ENCODE measurements around the gene ARHGEF33.

ARHGEF33 gene

DNA sequence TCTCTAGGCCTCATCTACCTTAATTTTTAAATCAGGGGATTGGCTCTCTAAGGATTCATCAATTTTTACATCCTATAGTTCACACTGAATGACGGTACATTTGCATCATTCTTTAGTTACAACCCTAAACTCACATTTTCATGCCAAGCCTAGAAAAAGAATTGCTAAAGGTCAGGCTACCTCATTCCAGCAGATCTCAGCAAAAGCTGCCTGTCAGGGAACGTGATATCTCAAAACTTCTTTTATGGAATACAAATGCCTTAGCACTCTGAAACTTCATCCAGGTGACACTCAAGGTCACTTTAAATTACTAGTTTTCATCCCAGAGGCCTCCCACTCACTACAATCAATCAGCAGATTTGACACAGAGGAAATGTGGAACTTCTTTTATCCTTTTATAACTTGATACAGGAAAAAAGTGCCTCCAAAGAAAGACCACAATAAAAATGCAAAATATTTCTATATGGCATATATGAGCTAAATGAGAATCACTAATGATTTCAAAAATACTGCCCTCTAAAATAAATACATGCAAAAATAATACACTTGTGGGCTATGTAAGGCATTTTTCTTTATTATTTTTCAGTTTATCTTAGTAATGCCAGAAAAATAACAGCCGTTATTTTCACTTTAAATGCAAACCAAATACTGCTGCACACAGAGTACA lies 91.5 kb downstream of the ARHGEF33 start:
- Histone ChIP-seq H3K27ac (ENCODE audit: low read depth, low read length) (no peak overlapping the region), H3K79me2 (ENCODE audit: insufficient read depth, low read length) (no peaks in the 10 kb centered on the region), H3K9me2 (replicated peaks; ENCODE audit: insufficient read depth, low read length) (no peaks in the 10 kb centered on the region), H3K4me3 (ENCODE audit: insufficient read depth, low read length, poor library complexity, severe bottlenecking) (no peak overlapping the region), H2AFZ (ENCODE audit: low read depth, low read length, severe bottlenecking) (no peak overlapping the region), H3F3A (ENCODE audit: insufficient read depth) (no peaks in the 10 kb centered on the region), H3K36me3 (ENCODE audit: low read length) (0 out of 2 replicates have a peak, but pooled peaks cover 7% of the 10 kb centered on the region), H4K20me1 (ENCODE audit: low read depth, low read length) (no peaks in the 10 kb centered on the region), H3K4me2 (ENCODE audit: low read depth, low read length, poor library complexity, severe bottlenecking) (no peak overlapping the region), H3K9ac (ENCODE audit: low read length) (no peak overlapping the region), H3K9me3 (ENCODE audit: insufficient read depth, low read length) (no peaks in the 10 kb centered on the region), H3K27me3 (ENCODE audit: low read length) (no peaks in the 10 kb centered on the region)
- TF ChIP-seq EZH2phosphoT487 (conservative IDR thresholded peaks at IDR 0.05; ENCODE audit: low read length), result no peak
- TF ChIP-seq, protein P1, sequence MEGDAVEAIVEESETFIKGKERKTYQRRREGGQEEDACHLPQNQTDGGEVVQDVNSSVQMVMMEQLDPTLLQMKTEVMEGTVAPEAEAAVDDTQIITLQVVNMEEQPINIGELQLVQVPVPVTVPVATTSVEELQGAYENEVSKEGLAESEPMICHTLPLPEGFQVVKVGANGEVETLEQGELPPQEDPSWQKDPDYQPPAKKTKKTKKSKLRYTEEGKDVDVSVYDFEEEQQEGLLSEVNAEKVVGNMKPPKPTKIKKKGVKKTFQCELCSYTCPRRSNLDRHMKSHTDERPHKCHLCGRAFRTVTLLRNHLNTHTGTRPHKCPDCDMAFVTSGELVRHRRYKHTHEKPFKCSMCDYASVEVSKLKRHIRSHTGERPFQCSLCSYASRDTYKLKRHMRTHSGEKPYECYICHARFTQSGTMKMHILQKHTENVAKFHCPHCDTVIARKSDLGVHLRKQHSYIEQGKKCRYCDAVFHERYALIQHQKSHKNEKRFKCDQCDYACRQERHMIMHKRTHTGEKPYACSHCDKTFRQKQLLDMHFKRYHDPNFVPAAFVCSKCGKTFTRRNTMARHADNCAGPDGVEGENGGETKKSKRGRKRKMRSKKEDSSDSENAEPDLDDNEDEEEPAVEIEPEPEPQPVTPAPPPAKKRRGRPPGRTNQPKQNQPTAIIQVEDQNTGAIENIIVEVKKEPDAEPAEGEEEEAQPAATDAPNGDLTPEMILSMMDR (IDR thresholded peaks at IDR 0.05; ENCODE audit: insufficient read depth, low read length, poor library complexity, severe bottlenecking), result no peak

DNA sequence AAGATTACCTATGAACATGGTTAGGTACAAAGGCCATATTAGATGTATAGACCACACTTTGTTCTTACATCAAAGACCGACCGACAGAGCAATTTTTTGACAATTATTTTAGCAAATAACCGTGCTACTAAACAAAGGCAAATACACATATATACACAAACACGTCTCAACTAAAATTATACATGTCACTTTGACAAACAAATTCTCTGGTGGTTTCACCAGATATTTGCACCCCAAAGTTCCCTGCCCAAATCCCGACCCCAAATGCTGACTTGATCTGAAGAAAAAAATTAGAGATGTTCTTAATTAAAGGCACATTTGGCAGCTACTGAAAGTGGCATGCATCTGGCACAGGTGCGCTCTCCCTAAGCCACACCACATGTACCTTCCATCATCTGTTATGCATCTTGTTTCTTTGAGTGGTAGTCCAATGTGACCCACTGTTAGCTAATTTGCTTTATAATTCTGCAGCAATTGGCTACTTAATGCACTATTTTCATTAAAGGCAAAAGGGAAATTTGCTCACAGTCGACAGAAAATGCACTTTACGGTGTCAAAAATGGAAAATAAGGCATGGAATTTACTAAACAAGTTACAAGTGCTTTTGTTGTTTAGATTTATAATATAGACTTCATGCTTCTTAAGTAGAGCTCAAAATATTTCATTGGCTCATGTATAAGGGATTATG lies 92.1 kb downstream of the ARHGEF33 start:
- TF ChIP-seq, protein P1 (IDR thresholded peaks at IDR 0.05; ENCODE audit: insufficient read depth, low read length, poor library complexity, severe bottlenecking), result no peak
- no peak for TF ChIP-seq EZH2phosphoT487 (conservative IDR thresholded peaks at IDR 0.05; ENCODE audit: low read length)
- no peaks in the 10 kb centered on the region for H3K9me2 ChIP-seq (replicated peaks; ENCODE audit: insufficient read depth, low read length)
- no peak overlapping the region for H3K4me2 ChIP-seq (ENCODE audit: low read depth, low read length, poor library complexity, severe bottlenecking)
- no peaks in the 10 kb centered on the region for H3K79me2 ChIP-seq (ENCODE audit: insufficient read depth, low read length)
- H3K36me3 ChIP-seq (ENCODE audit: low read length), result peaks cover 8% of the 10 kb centered on the region; the same call in 1 of the 2 replicates
- no peaks in the 10 kb centered on the region for H3F3A ChIP-seq (ENCODE audit: insufficient read depth)
- no peaks in the 10 kb centered on the region for H3K9me3 ChIP-seq (ENCODE audit: insufficient read depth, low read length)
- no peak overlapping the region for H3K27ac ChIP-seq (ENCODE audit: low read depth, low read length)
- H2AFZ ChIP-seq (ENCODE audit: low read depth, low read length, severe bottlenecking), result no peak overlapping the region
- no peak overlapping the region for H3K9ac ChIP-seq (ENCODE audit: low read length)
- no peaks in the 10 kb centered on the region for H3K27me3 ChIP-seq (ENCODE audit: low read length)
- no peak overlapping the region for H3K4me3 ChIP-seq (ENCODE audit: insufficient read depth, low read length, poor library complexity, severe bottlenecking)
- H4K20me1 ChIP-seq (ENCODE audit: low read depth, low read length), result no peaks in the 10 kb centered on the region

DNA sequence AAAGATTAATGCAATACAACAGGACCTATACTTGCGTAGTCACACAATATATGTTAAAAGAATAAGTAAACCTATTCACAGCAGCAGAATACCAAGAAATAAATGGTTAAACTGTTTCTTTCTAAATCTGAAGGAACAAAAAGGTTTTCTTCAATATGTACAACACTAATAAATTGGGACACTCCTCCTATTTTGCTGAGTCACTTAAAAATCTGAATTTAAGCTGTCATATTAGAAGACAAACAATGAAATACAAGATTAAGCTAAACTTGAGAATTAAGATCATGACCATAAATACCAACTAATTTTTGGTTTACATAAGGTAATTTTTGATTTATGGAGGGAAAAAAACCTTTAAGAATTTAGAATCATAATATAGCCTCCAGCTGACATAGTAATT lies 92.8 kb downstream of the ARHGEF33 start:
- Histone ChIP-seq H3K27me3 (ENCODE audit: low read length) (no peaks in the 10 kb centered on the region), H3F3A (ENCODE audit: insufficient read depth) (no peaks in the 10 kb centered on the region), H3K36me3 (ENCODE audit: low read length) (peaks cover 13% of the 10 kb centered on the region; the same call in 1 of the 2 replicates), H4K20me1 (ENCODE audit: low read depth, low read length) (no peaks in the 10 kb centered on the region), H3K27ac (ENCODE audit: low read depth, low read length) (no peak overlapping the region), H3K9me3 (ENCODE audit: insufficient read depth, low read length) (no peaks in the 10 kb centered on the region), H2AFZ (ENCODE audit: low read depth, low read length, severe bottlenecking) (no peak overlapping the region), H3K79me2 (ENCODE audit: insufficient read depth, low read length) (no peaks in the 10 kb centered on the region), H3K9me2 (replicated peaks; ENCODE audit: insufficient read depth, low read length) (no peaks in the 10 kb centered on the region), H3K4me3 (ENCODE audit: insufficient read depth, low read length, poor library complexity, severe bottlenecking) (no peak overlapping the region), H3K9ac (ENCODE audit: low read length) (no peak overlapping the region), H3K4me2 (ENCODE audit: low read depth, low read length, poor library complexity, severe bottlenecking) (no peak overlapping the region)
- TF ChIP-seq, protein P1 (IDR thresholded peaks at IDR 0.05; ENCODE audit: insufficient read depth, low read length, poor library complexity, severe bottlenecking), result no peak
- TF ChIP-seq EZH2phosphoT487 (conservative IDR thresholded peaks at IDR 0.05; ENCODE audit: low read length), result no peak
